GM19455 (cell line): ENCODE results near the gene MED15.
"Not testable (repeated sequence)": the region's sequence is repeated elsewhere in the genome, so short reads cannot be mapped to it uniquely, and the experiment has no call there.

Experiments used
- ATAC-seq: cut with Tn5 transposase; IDR thresholded peaks from one replicate; pipeline ENCODE4 v1.9.1; 2021; ENCODE audit not compliant: unreplicated experiment

Gene MED15

GRCh38 chr22:20594486-20594885 is 87.1 kb downstream of the MED15 start:
- ATAC-seq = not testable (repeated sequence)

- ATAC-seq = no peak
Measured at GRCh38 chr22:20595461-20595860, 88.1 kb downstream of the MED15 start.

- no peak for ATAC-seq
Measured at GRCh38 chr22:20599117-20599516, 91.7 kb downstream of the MED15 start.

GRCh38 chr22:20600137-20600673 is 92.8 kb downstream of the MED15 start:
- no peak for ATAC-seq

GRCh38 chr22:20601308-20601707 is 93.9 kb downstream of the MED15 start:
- ATAC-seq = no peak

- ATAC-seq = no peak
Measured at GRCh38 chr22:20602609-20603164, 95.3 kb downstream of the MED15 start.

- ATAC-seq = no peak
Measured at GRCh38 chr22:20604092-20604747, 96.8 kb downstream of the MED15 start.

GRCh38 chr22:20604776-20605221 is 97.4 kb downstream of the MED15 start:
- ATAC-seq = no peak

GRCh38 chr22:20605328-20605727 is 97.9 kb downstream of the MED15 start:
- no peak for ATAC-seq

GRCh38 chr22:20606041-20606783 is 98.8 kb downstream of the MED15 start:
- no peak for ATAC-seq

GRCh38 chr22:20606784-20607128 is 99.3 kb downstream of the MED15 start:
- no peak for ATAC-seq

GRCh38 chr22:20607157-20607907 is 99.9 kb downstream of the MED15 start:
- ATAC-seq = no peak

- ATAC-seq = no peak
Measured at GRCh38 chr22:20610243-20610686, 102.9 kb downstream of the MED15 start.

- ATAC-seq = no peak
Measured at GRCh38 chr22:20610757-20611156, 103.3 kb downstream of the MED15 start.

GRCh38 chr22:20611418-20611817 is 104.0 kb downstream of the MED15 start:
- ATAC-seq = no peak

GRCh38 chr22:20613301-20613700 is 105.9 kb downstream of the MED15 start:
- ATAC-seq = no peak

- no peak for ATAC-seq
Measured at GRCh38 chr22:20615021-20615420, 107.6 kb downstream of the MED15 start.

GRCh38 chr22:20615533-20616450 is 108.4 kb downstream of the MED15 start:
- no peak for ATAC-seq

- no peak for ATAC-seq
Measured at GRCh38 chr22:20616451-20617043, 109.1 kb downstream of the MED15 start.

- ATAC-seq = no peak
Measured at GRCh38 chr22:20618488-20618887, 111.1 kb downstream of the MED15 start.
